Neural cell (in vitro differentiated cells): ENCODE results near the gene DOCK2. TPM values are rescaled to one million over a fixed set of nuclear protein-coding genes. Genes with fewer than 3 reads are reported as not detected.

Experiments
- H2AFZ ChIP-seq: fragments of 200-600, 300-800 bp; sonication (generic), shearing (Covaris generic); 2 replicates; pipeline ENCODE4 v1.6.0; 2014; ENCODE audit warnings: low read depth, mild to moderate bottlenecking, antibody characterized with exemption, low read length, moderate library complexity
- H3F3A ChIP-seq: fragments of 200-600 bp; shearing (Covaris generic); 2 replicates; pipeline ENCODE4 v1.6.1; 2016; ENCODE audit warnings: mild to moderate bottlenecking, moderate library complexity, mixed read lengths, antibody characterized with exemption, low read length; ENCODE audit not compliant: insufficient read depth, poor library complexity, severe bottlenecking
- H3K27ac ChIP-seq: fragments of 200-600, 300-800 bp; sonication (generic), shearing (Covaris generic); 2 replicates; pipeline ENCODE4 v1.5.1; 2014; ENCODE audit warnings: mild to moderate bottlenecking, low read length, moderate library complexity
- H3K27me3 ChIP-seq: fragments of 300-800, 200-600 bp; sonication (generic), shearing (Covaris generic); 2 replicates; pipeline ENCODE4 v1.6.0; 2014; ENCODE audit warnings: mild to moderate bottlenecking, low read depth, low read length, moderate library complexity; ENCODE audit not compliant: insufficient read depth
- H3K36me3 ChIP-seq: fragments of 300-800, 200-600 bp; sonication (generic), shearing (Covaris generic); 2 replicates; pipeline ENCODE4 v1.5.1; 2014; ENCODE audit warnings: mild to moderate bottlenecking, antibody characterized with exemption, low read length, moderate library complexity; ENCODE audit not compliant: insufficient read depth
- H3K4me2 ChIP-seq: fragments of 300-800, 200-600 bp; sonication (generic), shearing (Covaris generic); 2 replicates; pipeline ENCODE4 v1.6.0; 2014; ENCODE audit warnings: mild to moderate bottlenecking, low read length
- H3K4me3 ChIP-seq: fragments of 300-800, 200-600 bp; sonication (generic), shearing (Covaris generic); 2 replicates; pipeline ENCODE4 v1.5.1; 2014; ENCODE audit warnings: mild to moderate bottlenecking, low read length, moderate library complexity
- H3K79me2 ChIP-seq: fragments of 200-600 bp; shearing (Covaris generic); replicated peaks from 2 replicates; pipeline ENCODE4 v1.6.0; 2014; ENCODE audit warnings: mild to moderate bottlenecking, low read length, moderate library complexity; ENCODE audit not compliant: insufficient read depth
- H3K9ac ChIP-seq: fragments of 300-800, 200-600 bp; sonication (generic), shearing (Covaris generic); 2 replicates; pipeline ENCODE4 v1.6.1; 2016; ENCODE audit warnings: mild to moderate bottlenecking, low read length, mixed read lengths
- H3K9me2 ChIP-seq: fragments of 200-600 bp; shearing (Covaris generic); 2 replicates; pipeline ENCODE4 v1.6.1; 2016; ENCODE audit warnings: mild to moderate bottlenecking, low read length, mixed read lengths; ENCODE audit not compliant: insufficient read depth
- H3K9me3 ChIP-seq: fragments of 200-600, 300-800 bp; sonication (generic), shearing (Covaris generic); 2 replicates; pipeline ENCODE4 v1.6.1; 2016; ENCODE audit warnings: mild to moderate bottlenecking, mixed run types, low read length, moderate library complexity, mixed read lengths
- H4K20me1 ChIP-seq: fragments of 200-600 bp; shearing (Covaris generic); 2 replicates; pipeline ENCODE4 v1.6.1; 2016; ENCODE audit warnings: mild to moderate bottlenecking, mixed run types; ENCODE audit not compliant: insufficient read depth
- CTCF ChIP-seq: fragments of 450-650 bp; IDR thresholded peaks from 2 replicates; pipeline ENCODE4 v1.5.1; 2014; ENCODE audit warnings: antibody characterized with exemption, mild to moderate bottlenecking, moderate library complexity; ENCODE audit not compliant: poor library complexity, severe bottlenecking
- EP300 ChIP-seq: fragments of 450-650 bp; conservative IDR thresholded peaks from 2 replicates; pipeline ENCODE4 v1.6.1; 2014; ENCODE audit warnings: antibody characterized with exemption, mild to moderate bottlenecking, moderate library complexity; ENCODE audit not compliant: poor library complexity, severe bottlenecking
- EZH2 ChIP-seq: fragments of 200-600, 300-800 bp; shearing (Covaris generic), sonication (generic); IDR thresholded peaks from 2 replicates; pipeline ENCODE4 v1.6.1; 2014; ENCODE audit warnings: antibody characterized with exemption, low read length, borderline replicate concordance, mild to moderate bottlenecking; ENCODE audit not compliant: insufficient read depth, poor library complexity, severe bottlenecking
- MXI1 ChIP-seq: fragments of 450-650 bp; conservative IDR thresholded peaks from 2 replicates; pipeline ENCODE4 v1.6.1; 2014; ENCODE audit warnings: antibody characterized with exemption, mild to moderate bottlenecking; ENCODE audit not compliant: poor library complexity, severe bottlenecking
- POLR2AphosphoS5 ChIP-seq: IDR thresholded peaks from 2 replicates; pipeline ENCODE4 v1.6.1; 2012
- RAD21 ChIP-seq: fragments of 450-650 bp; conservative IDR thresholded peaks from 2 replicates; pipeline ENCODE4 v1.6.1; 2014; ENCODE audit warnings: antibody characterized with exemption, mild to moderate bottlenecking, moderate library complexity
- REST ChIP-seq: IDR thresholded peaks from 2 replicates; pipeline ENCODE4 v1.6.1; 2012; ENCODE audit warnings: borderline replicate concordance
- SMC3 ChIP-seq: fragments of 450-650 bp; conservative IDR thresholded peaks from 2 replicates; pipeline ENCODE4 v1.6.1; 2014; ENCODE audit warnings: antibody characterized with exemption, mild to moderate bottlenecking, moderate library complexity; ENCODE audit not compliant: poor library complexity
- TAF1 ChIP-seq: IDR thresholded peaks from 2 replicates; pipeline ENCODE4 v1.6.1; 2012; ENCODE audit warnings: low read depth
- polyA plus RNA-seq: library from polyadenylated mRNA; depleted of rRNA; stranded (reverse); fragments of >200 nt; gene quantifications from 2 replicates; pipeline ENCODE4 v1.2.3, GENCODE V29; 2014

Gene DOCK2
- polyA plus RNA-seq, 1 donor from 2014 or later, result 0.15 TPM

DNA sequence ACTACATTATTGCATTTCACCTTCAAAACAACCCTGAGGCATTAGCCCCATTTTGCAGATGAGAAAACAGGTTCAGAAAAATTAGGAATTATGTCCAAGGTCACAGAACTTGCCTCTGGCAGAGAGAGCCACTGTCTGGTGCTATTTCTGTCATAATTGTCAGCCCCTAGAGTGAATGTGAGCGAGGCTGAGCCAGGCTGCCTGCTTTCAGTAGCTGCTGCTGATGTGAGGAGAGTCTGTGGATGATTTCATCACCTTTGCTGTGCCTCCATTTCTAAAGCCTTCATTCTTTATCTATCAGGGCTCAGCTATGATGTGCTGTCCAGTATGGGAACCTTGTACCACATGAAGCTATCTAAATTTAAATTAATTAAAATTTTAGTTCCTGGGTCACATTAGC lies 271.8 kb downstream of the DOCK2 start:
- no peaks in the 10 kb centered on the region for H3K79me2 ChIP-seq
- no peaks in the 10 kb centered on the region for H3F3A ChIP-seq
- no peaks in the 10 kb centered on the region for H3K9me3 ChIP-seq
- H4K20me1 ChIP-seq, result no peaks in the 10 kb centered on the region
- TF ChIP-seq MXI1 (peak; percentile 6), REST (no peak), RAD21 (no peak)
- no peak overlapping the region for H3K9ac ChIP-seq
- no peak overlapping the region for H3K4me3 ChIP-seq
- no peaks in the 10 kb centered on the region for H3K27me3 ChIP-seq
- no peak overlapping the region for H3K27ac ChIP-seq
- H2AFZ ChIP-seq, result no peak overlapping the region
- no peak overlapping the region for H3K4me2 ChIP-seq
- H3K36me3 ChIP-seq, result no peaks in the 10 kb centered on the region
- no peaks in the 10 kb centered on the region for H3K9me2 ChIP-seq

DNA sequence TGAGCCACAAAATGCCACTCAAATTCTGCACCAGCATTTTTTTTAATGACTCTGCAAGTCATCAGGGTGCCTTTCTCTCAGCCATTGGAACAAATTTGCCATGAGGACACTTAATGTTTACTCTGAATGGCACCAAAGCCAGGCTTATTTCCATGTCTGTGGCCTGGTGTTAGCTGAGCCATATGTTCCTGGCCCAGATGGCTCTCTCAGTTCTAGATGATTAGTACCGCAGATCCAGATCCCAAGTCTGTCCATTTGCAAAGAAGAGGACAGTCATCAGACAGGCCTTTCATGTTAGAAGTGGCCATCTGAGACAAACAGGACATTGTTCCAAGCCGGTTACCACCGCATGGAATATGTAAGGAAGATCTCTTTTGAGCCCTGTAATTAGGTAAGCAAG lies 272.9 kb downstream of the DOCK2 start:
- Histone ChIP-seq H2AFZ (no peak overlapping the region), H4K20me1 (no peaks in the 10 kb centered on the region), H3K9me3 (no peaks in the 10 kb centered on the region), H3K9me2 (no peaks in the 10 kb centered on the region), H3K79me2 (no peaks in the 10 kb centered on the region), H3K27me3 (no peaks in the 10 kb centered on the region), H3K36me3 (no peaks in the 10 kb centered on the region), H3K9ac (no peak overlapping the region), H3K27ac (no peak overlapping the region), H3K4me2 (no peak overlapping the region), H3K4me3 (no peak overlapping the region), H3F3A (no peaks in the 10 kb centered on the region)
- no peak for TF ChIP-seq EZH2
- no peak for TF ChIP-seq CTCF
- TF ChIP-seq POLR2AphosphoS5, result no peak
- no peak for TF ChIP-seq EP300
- TF ChIP-seq REST, result no peak
- TF ChIP-seq MXI1, result no peak
- no peak for TF ChIP-seq TAF1
- no peak for TF ChIP-seq SMC3
- no peak for TF ChIP-seq RAD21
